H1 (cell line): Measurements from ENCODE around the gene COL4A2. TPM values are rescaled to one million over a fixed set of nuclear protein-coding genes. Genes with fewer than 3 reads are reported as not detected.

Source experiments
- CTCF ChIA-PET: fragments of 300-600 bp; sonication (Branson Sonifier 250); formaldehyde crosslinking; loops from one replicate; lab custom pipeline; 2021; ENCODE audit not compliant: partially characterized antibody; lab: Charles Lee
- POLR2A ChIA-PET: fragments of 300-600 bp; sonication (Branson Sonifier 250); formaldehyde crosslinking; loops from one replicate; lab custom pipeline; 2021; ENCODE audit warnings: inconsistent platforms; ENCODE audit not compliant: partially characterized antibody; lab: Charles Lee
- DNase-seq, 2 experiments: peaks; one replicate each; pipeline versions ENCODE4 v3.0.0 to v3.0.0-alpha.2; 2010 to 2022; ENCODE audit warnings: low spot score in 2 of 2, low read depth in 1 of 2, mixed read lengths in 1 of 2
- FAIRE-seq: peaks from 2 replicates; lab custom pipeline; 2011; peaks lifted over from hg19 to GRCh38; lab: Jason Lieb, UNC
- H2AFZ ChIP-seq: 2 replicates; pipeline ENCODE4 v1.8.1; 2012; ENCODE audit warnings: low read length, inconsistent platforms
- H2AK5ac ChIP-seq: 2 replicates; pipeline ENCODE4 v1.6.1; 2013; ENCODE audit warnings: low read depth, low read length
- H2BK120ac ChIP-seq: replicated peaks from 2 replicates; pipeline ENCODE3; 2013; ENCODE audit warnings: low read depth, low read length, inconsistent platforms
- H2BK12ac ChIP-seq: 2 replicates; pipeline ENCODE4 v1.6.1; 2013; ENCODE audit warnings: low read depth, low read length
- H2BK15ac ChIP-seq: 2 replicates; pipeline ENCODE4 v1.6.1; 2013; ENCODE audit warnings: low read length
- H2BK20ac ChIP-seq: 2 replicates; pipeline ENCODE4 v1.6.1; 2013; ENCODE audit warnings: low read length
- H2BK5ac ChIP-seq: 2 replicates; pipeline ENCODE4 v1.6.1; 2013; ENCODE audit warnings: low read depth, low read length
- H3K14ac ChIP-seq: 2 replicates; pipeline ENCODE4 v1.6.1; 2013; ENCODE audit warnings: inconsistent platforms; ENCODE audit not compliant: insufficient read length
- H3K18ac ChIP-seq: 2 replicates; pipeline ENCODE4 v1.6.1; 2013; ENCODE audit warnings: low read length; ENCODE audit errors: extremely low read depth
- H3K23ac ChIP-seq: 2 replicates; pipeline ENCODE4 v1.6.1; 2013; ENCODE audit warnings: inconsistent platforms; ENCODE audit not compliant: insufficient read length
- H3K23me2 ChIP-seq: 2 replicates; pipeline ENCODE4 v1.6.1; 2013; ENCODE audit warnings: low read depth, low read length
- H3K27ac ChIP-seq: 2 replicates; pipeline ENCODE4 v1.6.1; 2011; ENCODE audit warnings: low read depth, low read length, inconsistent platforms
- H3K27me3 ChIP-seq, 4 experiments: replicated peaks in 1 of 4; 1 replicate in 1 of 4; 2 replicates in 3 of 4; pipeline versions ENCODE4 v1.6.1 to v1.8.1; 2011 to 2013; ENCODE audit warnings: low read length in 3 of 4, mild to moderate bottlenecking in 3 of 4, inconsistent platforms in 2 of 4, mixed read lengths in 2 of 4, moderate library complexity in 1 of 4; ENCODE audit not compliant: control insufficient read depth in 3 of 4, insufficient read depth in 3 of 4; ENCODE audit errors: extremely low read depth in 1 of 4
- H3K36me3 ChIP-seq, 4 experiments: 2 replicates each; pipeline versions ENCODE4 v1.6.1 to v1.8.1; 2011 to 2013; ENCODE audit warnings: mild to moderate bottlenecking in 4 of 4, low read length in 3 of 4, moderate library complexity in 2 of 4, control low read depth in 1 of 4, inconsistent platforms in 1 of 4; ENCODE audit not compliant: insufficient read depth in 4 of 4, control insufficient read depth in 2 of 4
- H3K4ac ChIP-seq: replicated peaks from 2 replicates; pipeline ENCODE3; 2013; ENCODE audit warnings: low read length, low read depth, mixed read lengths, inconsistent platforms; ENCODE audit not compliant: insufficient read length
- H3K4me1 ChIP-seq, 4 experiments: replicated peaks in 1 of 4; 1 replicate in 1 of 4; 2 replicates in 3 of 4; pipeline versions ENCODE4 v1.6.1 to v1.8.1; 2011 to 2013; ENCODE audit warnings: low read length in 3 of 4, inconsistent platforms in 2 of 4, mixed read lengths in 1 of 4; ENCODE audit not compliant: insufficient read depth in 4 of 4, control insufficient read depth in 3 of 4
- H3K4me2 ChIP-seq, 2 experiments: 2 replicates each; pipeline versions ENCODE4 v1.6.1 to v1.8.1; 2011 to 2013; ENCODE audit warnings: low read depth in 2 of 2, low read length in 2 of 2, control low read depth in 1 of 2, inconsistent platforms in 1 of 2, mild to moderate bottlenecking in 1 of 2; ENCODE audit not compliant: insufficient read depth in 1 of 2
- H3K4me3 ChIP-seq, 4 experiments: fragments of 200-600, 300-600 bp in 1 of 4; sonication (generic), shearing (Covaris generic), sonication (Bioruptor Twin) in 1 of 4; 2 replicates each; pipeline versions ENCODE4 v1.5.1 to v1.8.1; 2011 to 2016; ENCODE audit warnings: low read length in 4 of 4, low read depth in 3 of 4, control low read depth in 2 of 4, inconsistent platforms in 2 of 4, mild to moderate bottlenecking in 2 of 4, mixed read lengths in 1 of 4, moderate library complexity in 1 of 4; ENCODE audit not compliant: insufficient read depth in 2 of 4; ENCODE audit errors: extremely low read depth in 1 of 4
- H3K56ac ChIP-seq: replicated peaks from 2 replicates; pipeline ENCODE3; 2013; ENCODE audit warnings: low read depth, mild to moderate bottlenecking, mixed read lengths, low read length, inconsistent platforms; ENCODE audit not compliant: insufficient read length
- H3K79me1 ChIP-seq: 2 replicates; pipeline ENCODE4 v1.6.1; 2013; ENCODE audit warnings: low read depth, low read length, control low read depth
- H3K79me2 ChIP-seq, 2 experiments: 2 replicates each; pipeline versions ENCODE4 v1.6.1 to v1.8.1; 2012 to 2013; ENCODE audit warnings: low read length in 2 of 2, mild to moderate bottlenecking in 2 of 2, inconsistent platforms in 1 of 2; ENCODE audit not compliant: insufficient read depth in 2 of 2, control insufficient read depth in 1 of 2
- H3K9ac ChIP-seq, 4 experiments: replicated peaks in 1 of 4; 1 replicate in 1 of 4; 2 replicates in 3 of 4; pipeline versions ENCODE4 v1.6.1 to v1.8.1; 2011 to 2013; ENCODE audit warnings: low read depth in 3 of 4, low read length in 3 of 4, control low read depth in 2 of 4, mild to moderate bottlenecking in 2 of 4, moderate library complexity in 2 of 4, inconsistent platforms in 1 of 4; ENCODE audit errors: extremely low read depth in 1 of 4
- H3K9me3 ChIP-seq, 2 experiments: 2 replicates each; pipeline versions ENCODE4 v1.6.1 to v1.8.1; 2012 to 2013; ENCODE audit warnings: mild to moderate bottlenecking in 2 of 2, moderate library complexity in 2 of 2, control low read depth in 1 of 2, inconsistent platforms in 1 of 2, low read depth in 1 of 2, low read length in 1 of 2, mixed read lengths in 1 of 2; ENCODE audit not compliant: insufficient read depth in 2 of 2
- H4K20me1 ChIP-seq, 2 experiments: replicated peaks in 1 of 2; 2 replicates each; pipeline versions ENCODE3 to v1.8.1; 2011 to 2013; ENCODE audit warnings: inconsistent platforms in 2 of 2, low read length in 2 of 2, mild to moderate bottlenecking in 1 of 2; ENCODE audit not compliant: insufficient read depth in 2 of 2, control insufficient read depth in 1 of 2
- H4K5ac ChIP-seq: 2 replicates; pipeline ENCODE4 v1.6.1; 2013; ENCODE audit warnings: low read length, low read depth, mixed read lengths, inconsistent platforms; ENCODE audit not compliant: insufficient read length
- H4K8ac ChIP-seq: 2 replicates; pipeline ENCODE4 v1.8.0; 2013; ENCODE audit warnings: mild to moderate bottlenecking, moderate library complexity, low read length, inconsistent platforms; ENCODE audit not compliant: insufficient read depth; ENCODE audit errors: extremely low read depth
- H4K91ac ChIP-seq: replicated peaks from 2 replicates; pipeline ENCODE3; 2013; ENCODE audit warnings: low read length, mixed read lengths, inconsistent platforms; ENCODE audit not compliant: insufficient read length
- ASH2L ChIP-seq: fragments of 200-600, 300-600 bp; sonication (generic); IDR thresholded peaks from one replicate; pipeline ENCODE4 v1.7.1; 2017; ENCODE audit warnings: low read length
- BACH1 ChIP-seq: IDR thresholded peaks from 2 replicates; pipeline ENCODE4 v1.6.1; 2012; ENCODE audit warnings: low read length, improper control_type of control experiment
- GTF2F1 ChIP-seq: IDR thresholded peaks from 2 replicates; pipeline ENCODE4 v1.6.1; 2012; ENCODE audit warnings: low read depth, low read length, improper control_type of control experiment, borderline replicate concordance
- HDAC6 ChIP-seq: IDR thresholded peaks from one replicate; pipeline ENCODE4 v1.7.1; 2012; ENCODE audit warnings: low read depth, mild to moderate bottlenecking, inconsistent platforms, low read length, moderate library complexity
- KDM1A ChIP-seq: fragments of 200-600, 300-600 bp; sonication (generic); IDR thresholded peaks from 2 replicates; pipeline ENCODE4 v1.7.1; 2016; ENCODE audit warnings: mild to moderate bottlenecking, low read length, borderline replicate concordance
- KDM4A ChIP-seq: IDR thresholded peaks from one replicate; pipeline ENCODE4 v1.7.1; 2012; ENCODE audit warnings: low read depth, mild to moderate bottlenecking, moderate library complexity, low read length, inconsistent platforms; ENCODE audit not compliant: severe bottlenecking
- RFX5 ChIP-seq: IDR thresholded peaks from 2 replicates; pipeline ENCODE4 v1.6.1; 2011; ENCODE audit warnings: low read depth, low read length, improper control_type of control experiment, borderline replicate concordance
- RXRA ChIP-seq: IDR thresholded peaks from 2 replicates; pipeline ENCODE4 v1.6.1; 2011; ENCODE audit warnings: low read depth, mild to moderate bottlenecking, low read length, moderate library complexity; ENCODE audit not compliant: insufficient read depth
- SP4 ChIP-seq: IDR thresholded peaks from 2 replicates; pipeline ENCODE4 v1.6.1; 2012; ENCODE audit warnings: low read length, inconsistent platforms
- YY1 ChIP-seq: IDR thresholded peaks from 2 replicates; pipeline ENCODE4 v1.6.1; 2011; ENCODE audit warnings: low read depth, mild to moderate bottlenecking, low read length
- WGBS, 2 experiments: shearing (Covaris generic) in 1 of 2; methylation state at CpG; one replicate each; pipeline versions ENCODE4 v1.1.6 to v1.1.7; 2013 to 2015; ENCODE audit warnings: low lambda C conversion rate in 2 of 2, mixed read lengths in 2 of 2, inconsistent platforms in 1 of 2, low coverage in 1 of 2, missing lambda C conversion rate in 1 of 2; ENCODE audit not compliant: insufficient replicate concordance in 2 of 2, insufficient coverage in 1 of 2, insufficient read length in 1 of 2; ENCODE audit errors: extremely low coverage in 1 of 2, missing lambda C conversion rate in 1 of 2; 5-methylcytosine and 5-hydroxymethylcytosine counted together
- polyA plus RNA-seq, 7 experiments: library from polyadenylated mRNA; depleted of rRNA in 3 of 7; stranded (reverse) in 5 of 7; unstranded in 2 of 7; fragments of >200 nt in 5 of 7; fragments of 200-250 nt in 2 of 7; gene quantifications; 1 replicate in 5 of 7; 2 replicates in 1 of 7; 4 replicates in 1 of 7; pipeline versions ENCODE4 v1.2.1 to v1.2.3, GENCODE V29; 2011 to 2013; ENCODE audit warnings: missing spikeins in 2 of 7, mixed read lengths in 2 of 7
- total RNA-seq: library from RNA; stranded (reverse); fragmentation: NEBNext Ultra II Directional; extraction: Animal tissue kit (Norgen Biotek cat#: 25700); gene quantifications from 2 replicates; pipeline ENCODE4 v1.2.1, GENCODE V29; 2021

Gene COL4A2
- total and polyA plus RNA-seq, 2 of the 8 experiments (the other 6 are each of a cell fraction or from before 2014, with no cell fraction given): 80.4 to 87.3 TPM

GRCh38 chr13:110289174-110289573, 17.9 kb upstream of the COL4A2 start:
- Histone ChIP-seq H3K56ac (no peak overlapping the region), H2AFZ (no peak overlapping the region), H4K5ac (no peak overlapping the region), H2BK120ac (no peak overlapping the region), H3K4me3 (no peak overlapping the region), H3K79me1 (peaks cover 3% of the 10 kb centered on the region; the same call in 1 of the 2 replicates), H3K4me1 (no peaks in the 10 kb centered on the region), H2BK5ac (no peak overlapping the region), H3K23ac (no peak overlapping the region), H3K23me2 (no peaks in the 10 kb centered on the region), H3K4me2 (no peak overlapping the region), H4K91ac (no peak overlapping the region), H2BK12ac (no peak overlapping the region), H2AK5ac (no peak overlapping the region), H3K79me2 (no peaks in the 10 kb centered on the region; a peak in 1 of 4 replicates), H3K4ac (no peak overlapping the region), H3K36me3 (no peaks in the 10 kb centered on the region), H4K20me1 (no peaks in the 10 kb centered on the region), H3K14ac (no peak overlapping the region), H2BK15ac (no peak overlapping the region), H3K27ac (no peak overlapping the region), H3K18ac (no peak overlapping the region), H3K27me3 (no peaks in the 10 kb centered on the region), H4K8ac (no peak overlapping the region), H3K9ac (no peak overlapping the region), H2BK20ac (no peak overlapping the region), H3K9me3 (no peaks in the 10 kb centered on the region)
- POLR2A ChIA-PET: interaction anchor here (1.3 kb wide), 1 partner anchor 18 kb away, joined by 4 read pairs; the partner anchor contains the start of genes COL4A1 and COL4A2
- DNase-seq: no peak
- 80% methylated on average over 9 of the region's 9 CpGs; no CpG with 5 or more reads in 1 of the 2 experiments for WGBS, 2 experiments
- no peak for FAIRE-seq
- CTCF ChIA-PET: no interaction called here
- no peak for TF ChIP-seq SP4
- TF ChIP-seq GTF2F1: no peak
- no peak for TF ChIP-seq KDM4A
- no peak for TF ChIP-seq YY1
- TF ChIP-seq HDAC6: no peak
- TF ChIP-seq BACH1: no peak
- TF ChIP-seq RXRA: no peak
- TF ChIP-seq KDM1A: no peak
- no peak for TF ChIP-seq RFX5
- no peak for TF ChIP-seq ASH2L
